HCT116 (cell line): ENCODE measurements around the gene FRMD4A. TPM values are rescaled to one million over a fixed set of nuclear protein-coding genes. Genes with fewer than 3 reads are reported as not detected.

Experiments
- ATAC-seq: fragments of 200-7000 bp; cut with Tn5 transposase; 2 replicates; pipeline ENCODE4 v1.9.1; 2020; ENCODE audit warnings: mild to moderate bottlenecking, moderate library complexity
- BruUV-seq: library from RNA; stranded (reverse); fragments of 400-500 nt; replicated peaks from 2 replicates; lab custom pipeline; 2021; lab: Mats Ljungman, UMichigan
- CTCF ChIA-PET: fragments of 300-600 bp; sonication (Branson Sonifier 250); formaldehyde crosslinking; loops from one replicate; lab custom pipeline; 2021; ENCODE audit warnings: antibody characterized with exemption; lab: Charles Lee
- POLR2A ChIA-PET: fragments of 300-600, 350-600 bp; sonication (Branson Sonifier 250); formaldehyde crosslinking; loops from one replicate; lab custom pipeline; 2021; ENCODE audit warnings: antibody characterized with exemption; lab: Charles Lee
- RAD21 ChIA-PET, 2 experiments: fragments of 300-600 bp; sonication (Branson Sonifier 250); formaldehyde crosslinking; loops; one replicate each; lab custom pipeline; 2023; ENCODE audit warnings: low total read pairs in 2 of 2; ENCODE audit not compliant: uncharacterized antibody in 2 of 2, unreplicated experiment in 2 of 2, low non-redundant PET in 1 of 2; lab: Charles Lee
- DNase-seq: peaks from one replicate; pipeline ENCODE4 v3.0.0-alpha.2; 2010; ENCODE audit warnings: low read depth, low spot score
- H2AFZ ChIP-seq: fragments of 200-600 bp; shearing (Covaris generic), sonication (generic); 2 replicates; pipeline ENCODE4 v1.6.1; 2017; ENCODE audit warnings: low read depth, mixed run types, mixed read lengths, antibody characterized with exemption, low read length; ENCODE audit not compliant: poor library complexity, severe bottlenecking
- H3K27ac ChIP-seq: 2 replicates; pipeline ENCODE4 v1.5.1; 2012; ENCODE audit warnings: low read depth, low read length
- H3K27me3 ChIP-seq: fragments of 200-600 bp; sonication (generic); 2 replicates; pipeline ENCODE4 v1.6.1; 2016; ENCODE audit warnings: mixed run types, low read length, mixed read lengths; ENCODE audit not compliant: insufficient read depth
- H3K36me3 ChIP-seq, 2 experiments: fragments of 200-500 bp in 1 of 2; fragments of 200-600 bp in 1 of 2; sonication (Bioruptor generic) in 1 of 2; sonication (generic) in 1 of 2; 2 replicates each; pipeline versions ENCODE4 v1.5.1 to v1.6.1; 2014 to 2016; ENCODE audit warnings: low read length in 2 of 2, inconsistent platforms in 1 of 2, mixed read lengths in 1 of 2, mixed run types in 1 of 2; ENCODE audit not compliant: insufficient read depth in 2 of 2, control insufficient read depth in 1 of 2
- H3K4me1 ChIP-seq, 2 experiments: fragments of 200-600 bp in 1 of 2; sonication (generic) in 1 of 2; 2 replicates each; pipeline versions ENCODE4 v1.5.1 to v1.6.1; 2012 to 2017; ENCODE audit warnings: low read length in 2 of 2, inconsistent platforms in 1 of 2, mild to moderate bottlenecking in 1 of 2, mixed read lengths in 1 of 2, mixed run types in 1 of 2, moderate library complexity in 1 of 2; ENCODE audit not compliant: insufficient read depth in 2 of 2, control insufficient read depth in 1 of 2
- H3K4me2 ChIP-seq: fragments of 200-600 bp; sonication (generic); 2 replicates; pipeline ENCODE4 v1.6.1; 2017; ENCODE audit warnings: mixed run types, low read length, mixed read lengths
- H3K4me3 ChIP-seq, 2 experiments: fragments of 200-600 bp in 1 of 2; sonication (generic) in 1 of 2; replicated peaks in 1 of 2; 2 replicates each; pipeline ENCODE4 v1.5.1; 2011 to 2016; ENCODE audit warnings: low read length in 2 of 2, control low read depth in 1 of 2, low read depth in 1 of 2, mild to moderate bottlenecking in 1 of 2, mixed read lengths in 1 of 2, mixed run types in 1 of 2
- H3K79me2 ChIP-seq: fragments of 200-600 bp; sonication (generic); 2 replicates; pipeline ENCODE4 v1.6.1; 2017; ENCODE audit warnings: mild to moderate bottlenecking, mixed run types, low read length, moderate library complexity, mixed read lengths; ENCODE audit not compliant: insufficient read depth
- H3K9ac ChIP-seq: fragments of 200-600 bp; sonication (generic); 2 replicates; pipeline ENCODE4 v1.6.1; 2016; ENCODE audit warnings: low read length, mixed read lengths
- H3K9me2 ChIP-seq: fragments of 200-600 bp; sonication (generic), shearing (Covaris generic); 2 replicates; pipeline ENCODE4 v1.6.1; 2017; ENCODE audit warnings: mixed run types, mild to moderate bottlenecking, moderate library complexity; ENCODE audit not compliant: insufficient read depth
- H3K9me3 ChIP-seq, 2 experiments: fragments of 200-500 bp in 1 of 2; fragments of 200-600 bp in 1 of 2; sonication (Bioruptor generic) in 1 of 2; sonication (generic) in 1 of 2; 2 replicates each; pipeline ENCODE4 v1.6.1; 2014 to 2017; ENCODE audit warnings: low read length in 2 of 2, mixed read lengths in 2 of 2, inconsistent platforms in 1 of 2, low read depth in 1 of 2, mild to moderate bottlenecking in 1 of 2, mixed run types in 1 of 2, moderate library complexity in 1 of 2; ENCODE audit not compliant: control insufficient read depth in 1 of 2, insufficient read depth in 1 of 2
- H4K20me1 ChIP-seq: fragments of 200-600 bp; sonication (generic), shearing (Covaris generic); 2 replicates; pipeline ENCODE4 v1.6.1; 2017; ENCODE audit warnings: mixed run types, mild to moderate bottlenecking, moderate library complexity; ENCODE audit not compliant: insufficient read depth
- CEBPB ChIP-seq: IDR thresholded peaks from 2 replicates; pipeline ENCODE4 v1.6.1; 2012; ENCODE audit warnings: low read depth
- EGR1 ChIP-seq: IDR thresholded peaks from 2 replicates; pipeline ENCODE4 v1.6.1; 2012; ENCODE audit warnings: low read depth
- EZH2 ChIP-seq: fragments of 200-600 bp; sonication (generic); IDR thresholded peaks from 2 replicates; pipeline ENCODE4 v1.6.1; 2017; ENCODE audit warnings: antibody characterized with exemption, mixed run types
- EZH2phosphoT487 ChIP-seq: fragments of 200-600 bp; IDR thresholded peaks from 2 replicates; pipeline ENCODE4 v1.6.1; 2018; ENCODE audit warnings: antibody characterized with exemption, borderline replicate concordance
- JUND ChIP-seq: IDR thresholded peaks from 2 replicates; pipeline ENCODE4 v1.6.1; 2012
- POLR2AphosphoS5 ChIP-seq: IDR thresholded peaks from 2 replicates; pipeline ENCODE4 v1.6.1; 2011; ENCODE audit warnings: mild to moderate bottlenecking, low read depth, low read length, moderate library complexity
- RAD21 ChIP-seq: IDR thresholded peaks from 2 replicates; pipeline ENCODE4 v1.6.1; 2012; ENCODE audit warnings: low read depth, mild to moderate bottlenecking
- SP1 ChIP-seq: IDR thresholded peaks from 2 replicates; pipeline ENCODE4 v1.6.1; 2012; ENCODE audit warnings: low read depth
- SRF ChIP-seq: IDR thresholded peaks from 2 replicates; pipeline ENCODE4 v1.6.1; 2012; ENCODE audit warnings: low read depth
- TCF7L2 ChIP-seq: IDR thresholded peaks from 2 replicates; pipeline ENCODE4 v1.7.0; 2011; ENCODE audit warnings: borderline replicate concordance, inconsistent platforms; ENCODE audit not compliant: insufficient read depth, insufficient read length; ENCODE audit errors: extremely low read depth
- YY1 ChIP-seq: IDR thresholded peaks from 2 replicates; pipeline ENCODE4 v1.6.1; 2011; ENCODE audit warnings: low read length, low read depth, moderate library complexity, mild to moderate bottlenecking; ENCODE audit not compliant: insufficient replicate concordance; ENCODE audit errors: extremely low read depth
- ZNF274 ChIP-seq: fragments of 200-500 bp; sonication (Bioruptor generic); IDR thresholded peaks from 2 replicates; pipeline ENCODE4 v1.6.1; 2014; ENCODE audit warnings: mild to moderate bottlenecking, low read depth, low read length, inconsistent platforms
- intact Hi-C: fragments of 100-400 bp; cut with micrococcal nuclease; formaldehyde crosslinking; loops from 2 replicates; pipeline ENCODE4 v1.10.0; 2022
- total RNA-seq: library from RNA; stranded (reverse); gene quantifications from one replicate; pipeline ENCODE4 v1.2.1, GENCODE V29; 2021; ENCODE audit not compliant: unreplicated experiment
- TF ChIP-seq, protein P1 (sequence below), 3 experiments: fragments of 200-600 bp in 1 of 3; sonication (generic) in 1 of 3; IDR thresholded peaks in 2 of 3; conservative IDR thresholded peaks in 1 of 3; 2 replicates each; pipeline ENCODE4 v1.5.1; 2012 to 2017; ENCODE audit warnings: low read depth in 2 of 3, low read length in 2 of 3, antibody characterized with exemption in 1 of 3, borderline replicate concordance in 1 of 3, control low read depth in 1 of 3, mild to moderate bottlenecking in 1 of 3, mixed read lengths in 1 of 3, mixed run types in 1 of 3, moderate library complexity in 1 of 3; ENCODE audit not compliant: insufficient read depth in 1 of 3
- TF ChIP-seq, protein P2 (sequence below): IDR thresholded peaks from 2 replicates; pipeline ENCODE4 v1.6.1; 2012
- TF ChIP-seq, protein P3 (sequence below): IDR thresholded peaks from 2 replicates; pipeline ENCODE4 v1.6.1; 2012
- TF ChIP-seq, protein P4 (sequence below): IDR thresholded peaks from 2 replicates; pipeline ENCODE4 v1.6.1; 2012; ENCODE audit warnings: low read depth

FRMD4A gene
- total RNA-seq, 1 experiment from 2014 or later: 0.20 TPM

DNA sequence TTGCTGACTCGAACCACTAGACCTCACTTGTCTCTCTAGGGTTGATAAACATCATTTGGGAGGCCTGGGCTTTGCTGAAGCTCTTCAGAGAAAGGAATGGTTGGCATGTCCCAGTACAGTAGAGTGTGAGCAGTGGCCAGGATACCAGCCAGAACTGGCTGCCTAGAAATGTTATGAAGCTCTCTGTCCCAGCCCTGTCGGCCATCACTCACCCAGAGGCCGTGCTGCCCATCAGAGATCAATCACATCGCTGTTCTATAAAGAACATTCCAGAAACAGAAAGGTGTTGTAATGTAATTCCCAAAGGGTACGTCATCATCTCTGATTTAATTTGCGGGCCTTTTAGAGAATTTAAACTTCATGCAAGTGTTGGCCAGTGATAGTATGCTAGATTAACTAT, 632.5 kb downstream of the FRMD4A start:
- no peak overlapping the region for H3K4me2 ChIP-seq

DNA sequence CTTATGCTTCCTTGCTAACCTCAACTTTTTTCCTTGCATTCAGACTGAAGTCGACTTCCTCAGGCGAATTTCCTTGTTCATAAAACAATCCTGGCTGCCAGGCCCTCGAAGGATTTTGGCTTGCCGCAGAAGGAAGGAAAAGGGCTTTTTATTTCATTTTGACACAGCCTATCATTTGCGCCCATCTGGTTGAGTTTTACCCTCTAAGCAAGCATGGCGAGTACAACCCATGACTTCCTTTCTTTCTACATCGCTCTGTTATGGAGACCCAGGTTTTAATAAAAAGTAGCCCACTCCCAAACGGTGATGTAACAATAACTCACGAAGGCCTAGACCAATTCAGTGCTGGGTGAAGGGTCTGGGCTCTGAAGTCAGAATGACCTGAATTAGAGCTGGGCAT, 634.7 kb downstream of the FRMD4A start:
- H4K20me1 ChIP-seq: no peaks in the 10 kb centered on the region
- no peak overlapping the region for H3K4me2 ChIP-seq
- H3K4me1 ChIP-seq: peaks cover 0 to 3% of the 10 kb centered on the region in 2 experiments; a peak in 1 of 4 replicates
- intact Hi-C loops: no loop called here
- no peaks in the 10 kb centered on the region for H3K9me2 ChIP-seq
- H3K9me3 ChIP-seq: no peaks in the 10 kb centered on the region
- H3K9ac ChIP-seq: no peak overlapping the region
- RAD21 ChIA-PET: no interaction called here
- no peaks in the 10 kb centered on the region for H3K27me3 ChIP-seq
- no peaks in the 10 kb centered on the region for H3K36me3 ChIP-seq
- CTCF ChIA-PET: no interaction called here
- no peak overlapping the region for H3K4me3 ChIP-seq
- no peak overlapping the region for H3K27ac ChIP-seq
- ATAC-seq (no peak), DNase-seq (no peak)
- BruUV-seq: no TSS peak
- no peak overlapping the region for H2AFZ ChIP-seq
- no peaks in the 10 kb centered on the region for H3K79me2 ChIP-seq
- POLR2A ChIA-PET: no interaction called here
- TF ChIP-seq, protein P1, sequence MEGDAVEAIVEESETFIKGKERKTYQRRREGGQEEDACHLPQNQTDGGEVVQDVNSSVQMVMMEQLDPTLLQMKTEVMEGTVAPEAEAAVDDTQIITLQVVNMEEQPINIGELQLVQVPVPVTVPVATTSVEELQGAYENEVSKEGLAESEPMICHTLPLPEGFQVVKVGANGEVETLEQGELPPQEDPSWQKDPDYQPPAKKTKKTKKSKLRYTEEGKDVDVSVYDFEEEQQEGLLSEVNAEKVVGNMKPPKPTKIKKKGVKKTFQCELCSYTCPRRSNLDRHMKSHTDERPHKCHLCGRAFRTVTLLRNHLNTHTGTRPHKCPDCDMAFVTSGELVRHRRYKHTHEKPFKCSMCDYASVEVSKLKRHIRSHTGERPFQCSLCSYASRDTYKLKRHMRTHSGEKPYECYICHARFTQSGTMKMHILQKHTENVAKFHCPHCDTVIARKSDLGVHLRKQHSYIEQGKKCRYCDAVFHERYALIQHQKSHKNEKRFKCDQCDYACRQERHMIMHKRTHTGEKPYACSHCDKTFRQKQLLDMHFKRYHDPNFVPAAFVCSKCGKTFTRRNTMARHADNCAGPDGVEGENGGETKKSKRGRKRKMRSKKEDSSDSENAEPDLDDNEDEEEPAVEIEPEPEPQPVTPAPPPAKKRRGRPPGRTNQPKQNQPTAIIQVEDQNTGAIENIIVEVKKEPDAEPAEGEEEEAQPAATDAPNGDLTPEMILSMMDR (IDR thresholded peaks at IDR 0.05 in 2 of 3, conservative IDR thresholded peaks at IDR 0.05 in 1 of 3; ENCODE audit: borderline replicate concordance in 1 of 3, insufficient read depth in 1 of 3, low read depth in 2 of 3, low read length in 2 of 3): no peak
- TF ChIP-seq, protein P2, sequence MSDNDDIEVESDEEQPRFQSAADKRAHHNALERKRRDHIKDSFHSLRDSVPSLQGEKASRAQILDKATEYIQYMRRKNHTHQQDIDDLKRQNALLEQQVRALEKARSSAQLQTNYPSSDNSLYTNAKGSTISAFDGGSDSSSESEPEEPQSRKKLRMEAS: no peak
- TF ChIP-seq TCF7L2: no peak
- no peak for TF ChIP-seq RAD21
- no peak for TF ChIP-seq CEBPB
- TF ChIP-seq EZH2: no peak
- TF ChIP-seq SRF: no peak
- no peak for TF ChIP-seq ZNF274
- TF ChIP-seq EZH2phosphoT487: no peak
- TF ChIP-seq, protein P3, sequence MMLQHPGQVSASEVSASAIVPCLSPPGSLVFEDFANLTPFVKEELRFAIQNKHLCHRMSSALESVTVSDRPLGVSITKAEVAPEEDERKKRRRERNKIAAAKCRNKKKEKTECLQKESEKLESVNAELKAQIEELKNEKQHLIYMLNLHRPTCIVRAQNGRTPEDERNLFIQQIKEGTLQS: no peak
- TF ChIP-seq JUND: no peak
- no peak for TF ChIP-seq YY1
- TF ChIP-seq, protein P4, sequence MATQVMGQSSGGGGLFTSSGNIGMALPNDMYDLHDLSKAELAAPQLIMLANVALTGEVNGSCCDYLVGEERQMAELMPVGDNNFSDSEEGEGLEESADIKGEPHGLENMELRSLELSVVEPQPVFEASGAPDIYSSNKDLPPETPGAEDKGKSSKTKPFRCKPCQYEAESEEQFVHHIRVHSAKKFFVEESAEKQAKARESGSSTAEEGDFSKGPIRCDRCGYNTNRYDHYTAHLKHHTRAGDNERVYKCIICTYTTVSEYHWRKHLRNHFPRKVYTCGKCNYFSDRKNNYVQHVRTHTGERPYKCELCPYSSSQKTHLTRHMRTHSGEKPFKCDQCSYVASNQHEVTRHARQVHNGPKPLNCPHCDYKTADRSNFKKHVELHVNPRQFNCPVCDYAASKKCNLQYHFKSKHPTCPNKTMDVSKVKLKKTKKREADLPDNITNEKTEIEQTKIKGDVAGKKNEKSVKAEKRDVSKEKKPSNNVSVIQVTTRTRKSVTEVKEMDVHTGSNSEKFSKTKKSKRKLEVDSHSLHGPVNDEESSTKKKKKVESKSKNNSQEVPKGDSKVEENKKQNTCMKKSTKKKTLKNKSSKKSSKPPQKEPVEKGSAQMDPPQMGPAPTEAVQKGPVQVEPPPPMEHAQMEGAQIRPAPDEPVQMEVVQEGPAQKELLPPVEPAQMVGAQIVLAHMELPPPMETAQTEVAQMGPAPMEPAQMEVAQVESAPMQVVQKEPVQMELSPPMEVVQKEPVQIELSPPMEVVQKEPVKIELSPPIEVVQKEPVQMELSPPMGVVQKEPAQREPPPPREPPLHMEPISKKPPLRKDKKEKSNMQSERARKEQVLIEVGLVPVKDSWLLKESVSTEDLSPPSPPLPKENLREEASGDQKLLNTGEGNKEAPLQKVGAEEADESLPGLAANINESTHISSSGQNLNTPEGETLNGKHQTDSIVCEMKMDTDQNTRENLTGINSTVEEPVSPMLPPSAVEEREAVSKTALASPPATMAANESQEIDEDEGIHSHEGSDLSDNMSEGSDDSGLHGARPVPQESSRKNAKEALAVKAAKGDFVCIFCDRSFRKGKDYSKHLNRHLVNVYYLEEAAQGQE: no peak
- TF ChIP-seq SP1: no peak
- no peak for TF ChIP-seq POLR2AphosphoS5

More for the DNA sequence above, 632.5 kb downstream of the FRMD4A start:
- CTCF ChIA-PET: no interaction called here
- no peaks in the 10 kb centered on the region for H3K79me2 ChIP-seq
- RAD21 ChIA-PET: no interaction called here
- H3K36me3 ChIP-seq: no peaks in the 10 kb centered on the region
- no peak for ATAC-seq
- POLR2A ChIA-PET: no interaction called here
- H3K9me3 ChIP-seq: no peaks in the 10 kb centered on the region
- intact Hi-C loops: no loop called here
- no TSS peak for BruUV-seq
- no peak overlapping the region for H3K27ac ChIP-seq
- H2AFZ ChIP-seq: no peak overlapping the region
- H3K9me2 ChIP-seq: no peaks in the 10 kb centered on the region
- H3K9ac ChIP-seq: no peak overlapping the region
- H3K4me1 ChIP-seq: peaks cover 0 to 3% of the 10 kb centered on the region in 2 experiments; a peak in 1 of 4 replicates
- no peaks in the 10 kb centered on the region for H4K20me1 ChIP-seq
- TF ChIP-seq RAD21 (no peak), SRF (no peak), EGR1 (no peak)
- no peaks in the 10 kb centered on the region for H3K27me3 ChIP-seq
- H3K4me3 ChIP-seq: no peak overlapping the region
- DNase-seq: no peak
